Neural cell (in vitro differentiated cells): ENCODE data around the gene LCE1F.

ENCODE experiments used
- EZH2 ChIP-seq: fragments of 200-600, 300-800 bp; shearing (Covaris generic), sonication (generic); IDR thresholded peaks from 2 replicates; pipeline ENCODE4 v1.6.1; 2014; ENCODE audit warnings: antibody characterized with exemption, low read length, borderline replicate concordance, mild to moderate bottlenecking; ENCODE audit not compliant: insufficient read depth, poor library complexity, severe bottlenecking
- POLR2AphosphoS5 ChIP-seq: IDR thresholded peaks from 2 replicates; pipeline ENCODE4 v1.6.1; 2012
- RAD21 ChIP-seq: fragments of 450-650 bp; conservative IDR thresholded peaks from 2 replicates; pipeline ENCODE4 v1.6.1; 2014; ENCODE audit warnings: antibody characterized with exemption, mild to moderate bottlenecking, moderate library complexity
- REST ChIP-seq: IDR thresholded peaks from 2 replicates; pipeline ENCODE4 v1.6.1; 2012; ENCODE audit warnings: borderline replicate concordance
- SMC3 ChIP-seq: fragments of 450-650 bp; conservative IDR thresholded peaks from 2 replicates; pipeline ENCODE4 v1.6.1; 2014; ENCODE audit warnings: antibody characterized with exemption, mild to moderate bottlenecking, moderate library complexity; ENCODE audit not compliant: poor library complexity
- TAF1 ChIP-seq: IDR thresholded peaks from 2 replicates; pipeline ENCODE4 v1.6.1; 2012; ENCODE audit warnings: low read depth
- TF ChIP-seq, protein P1 (sequence below): fragments of 450-650 bp; IDR thresholded peaks from 2 replicates; pipeline ENCODE4 v1.5.1; 2014; ENCODE audit warnings: antibody characterized with exemption, mild to moderate bottlenecking, moderate library complexity; ENCODE audit not compliant: poor library complexity, severe bottlenecking

DNA sequence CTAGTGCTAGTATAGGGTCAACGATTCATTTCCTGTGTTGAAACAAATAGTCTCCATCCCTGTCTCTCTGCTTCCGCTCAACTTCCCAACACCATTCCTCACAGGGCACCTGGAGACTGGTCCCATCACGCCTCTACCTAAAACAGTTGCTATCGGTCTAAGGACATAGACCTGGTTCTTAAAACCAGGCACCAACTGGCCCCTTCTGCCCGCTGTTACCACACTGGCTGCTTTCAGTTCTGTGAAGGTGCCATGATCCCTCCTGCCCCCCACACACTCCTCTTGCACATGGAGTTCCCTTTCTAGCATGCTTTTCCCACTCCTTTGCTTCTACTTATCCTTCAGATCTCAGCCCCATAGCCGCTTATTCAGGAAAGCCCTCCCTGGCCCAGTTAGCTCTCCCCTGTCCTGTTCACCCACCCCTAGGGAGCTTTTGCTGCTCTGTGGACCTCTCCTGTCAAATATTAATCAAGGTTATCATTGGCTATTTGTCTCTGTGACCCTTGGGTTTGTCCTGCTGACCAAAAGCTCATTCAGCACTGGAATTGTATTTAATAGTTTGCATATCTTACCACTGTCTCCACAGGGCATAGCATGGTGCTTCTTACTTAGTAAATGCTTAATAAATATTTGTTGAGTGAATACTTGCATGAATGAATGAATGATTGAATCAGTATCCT, 29.0 kb upstream of the LCE1F start:
- TF ChIP-seq SMC3 (no peak), TAF1 (no peak), RAD21 (no peak), EZH2 (no peak), POLR2AphosphoS5 (no peak), REST (no peak)
- TF ChIP-seq, protein P1, sequence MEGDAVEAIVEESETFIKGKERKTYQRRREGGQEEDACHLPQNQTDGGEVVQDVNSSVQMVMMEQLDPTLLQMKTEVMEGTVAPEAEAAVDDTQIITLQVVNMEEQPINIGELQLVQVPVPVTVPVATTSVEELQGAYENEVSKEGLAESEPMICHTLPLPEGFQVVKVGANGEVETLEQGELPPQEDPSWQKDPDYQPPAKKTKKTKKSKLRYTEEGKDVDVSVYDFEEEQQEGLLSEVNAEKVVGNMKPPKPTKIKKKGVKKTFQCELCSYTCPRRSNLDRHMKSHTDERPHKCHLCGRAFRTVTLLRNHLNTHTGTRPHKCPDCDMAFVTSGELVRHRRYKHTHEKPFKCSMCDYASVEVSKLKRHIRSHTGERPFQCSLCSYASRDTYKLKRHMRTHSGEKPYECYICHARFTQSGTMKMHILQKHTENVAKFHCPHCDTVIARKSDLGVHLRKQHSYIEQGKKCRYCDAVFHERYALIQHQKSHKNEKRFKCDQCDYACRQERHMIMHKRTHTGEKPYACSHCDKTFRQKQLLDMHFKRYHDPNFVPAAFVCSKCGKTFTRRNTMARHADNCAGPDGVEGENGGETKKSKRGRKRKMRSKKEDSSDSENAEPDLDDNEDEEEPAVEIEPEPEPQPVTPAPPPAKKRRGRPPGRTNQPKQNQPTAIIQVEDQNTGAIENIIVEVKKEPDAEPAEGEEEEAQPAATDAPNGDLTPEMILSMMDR: no peak
